H1 (cell line): ENCODE results near the gene TSPAN9. TPM values are rescaled to one million over a fixed set of nuclear protein-coding genes. Genes with fewer than 3 reads are reported as not detected.
A peak's percentile ranks its signal among the peaks of the same experiment; 100 is the strongest.

Experiments used
- CTCF ChIA-PET: fragments of 300-600 bp; sonication (Branson Sonifier 250); formaldehyde crosslinking; loops from one replicate; lab custom pipeline; 2021; ENCODE audit not compliant: partially characterized antibody; lab: Charles Lee
- POLR2A ChIA-PET: fragments of 300-600 bp; sonication (Branson Sonifier 250); formaldehyde crosslinking; loops from one replicate; lab custom pipeline; 2021; ENCODE audit warnings: inconsistent platforms; ENCODE audit not compliant: partially characterized antibody; lab: Charles Lee
- DNase-seq, 2 experiments: peaks; one replicate each; pipeline versions ENCODE4 v3.0.0 to v3.0.0-alpha.2; 2010 to 2022; ENCODE audit warnings: low spot score in 2 of 2, low read depth in 1 of 2, mixed read lengths in 1 of 2
- FAIRE-seq: peaks from 2 replicates; lab custom pipeline; 2011; peaks lifted over from hg19 to GRCh38; lab: Jason Lieb, UNC
- H2AFZ ChIP-seq: 2 replicates; pipeline ENCODE4 v1.8.1; 2012; ENCODE audit warnings: low read length, inconsistent platforms
- H2AK5ac ChIP-seq: 2 replicates; pipeline ENCODE4 v1.6.1; 2013; ENCODE audit warnings: low read depth, low read length
- H2BK120ac ChIP-seq: replicated peaks from 2 replicates; pipeline ENCODE3; 2013; ENCODE audit warnings: low read depth, low read length, inconsistent platforms
- H2BK12ac ChIP-seq: 2 replicates; pipeline ENCODE4 v1.6.1; 2013; ENCODE audit warnings: low read depth, low read length
- H2BK15ac ChIP-seq: 2 replicates; pipeline ENCODE4 v1.6.1; 2013; ENCODE audit warnings: low read length
- H2BK20ac ChIP-seq: 2 replicates; pipeline ENCODE4 v1.6.1; 2013; ENCODE audit warnings: low read length
- H2BK5ac ChIP-seq: 2 replicates; pipeline ENCODE4 v1.6.1; 2013; ENCODE audit warnings: low read depth, low read length
- H3K14ac ChIP-seq: 2 replicates; pipeline ENCODE4 v1.6.1; 2013; ENCODE audit warnings: inconsistent platforms; ENCODE audit not compliant: insufficient read length
- H3K18ac ChIP-seq: 2 replicates; pipeline ENCODE4 v1.6.1; 2013; ENCODE audit warnings: low read length; ENCODE audit errors: extremely low read depth
- H3K23ac ChIP-seq: 2 replicates; pipeline ENCODE4 v1.6.1; 2013; ENCODE audit warnings: inconsistent platforms; ENCODE audit not compliant: insufficient read length
- H3K23me2 ChIP-seq: 2 replicates; pipeline ENCODE4 v1.6.1; 2013; ENCODE audit warnings: low read depth, low read length
- H3K27ac ChIP-seq: 2 replicates; pipeline ENCODE4 v1.6.1; 2011; ENCODE audit warnings: low read depth, low read length, inconsistent platforms
- H3K27me3 ChIP-seq, 4 experiments: replicated peaks in 1 of 4; 1 replicate in 1 of 4; 2 replicates in 3 of 4; pipeline versions ENCODE4 v1.6.1 to v1.8.1; 2011 to 2013; ENCODE audit warnings: low read length in 3 of 4, mild to moderate bottlenecking in 3 of 4, inconsistent platforms in 2 of 4, mixed read lengths in 2 of 4, moderate library complexity in 1 of 4; ENCODE audit not compliant: control insufficient read depth in 3 of 4, insufficient read depth in 3 of 4; ENCODE audit errors: extremely low read depth in 1 of 4
- H3K36me3 ChIP-seq, 4 experiments: 2 replicates each; pipeline versions ENCODE4 v1.6.1 to v1.8.1; 2011 to 2013; ENCODE audit warnings: mild to moderate bottlenecking in 4 of 4, low read length in 3 of 4, moderate library complexity in 2 of 4, control low read depth in 1 of 4, inconsistent platforms in 1 of 4; ENCODE audit not compliant: insufficient read depth in 4 of 4, control insufficient read depth in 2 of 4
- H3K4ac ChIP-seq: replicated peaks from 2 replicates; pipeline ENCODE3; 2013; ENCODE audit warnings: low read length, low read depth, mixed read lengths, inconsistent platforms; ENCODE audit not compliant: insufficient read length
- H3K4me1 ChIP-seq, 4 experiments: replicated peaks in 1 of 4; 1 replicate in 1 of 4; 2 replicates in 3 of 4; pipeline versions ENCODE4 v1.6.1 to v1.8.1; 2011 to 2013; ENCODE audit warnings: low read length in 3 of 4, inconsistent platforms in 2 of 4, mixed read lengths in 1 of 4; ENCODE audit not compliant: insufficient read depth in 4 of 4, control insufficient read depth in 3 of 4
- H3K4me2 ChIP-seq, 2 experiments: 2 replicates each; pipeline versions ENCODE4 v1.6.1 to v1.8.1; 2011 to 2013; ENCODE audit warnings: low read depth in 2 of 2, low read length in 2 of 2, control low read depth in 1 of 2, inconsistent platforms in 1 of 2, mild to moderate bottlenecking in 1 of 2; ENCODE audit not compliant: insufficient read depth in 1 of 2
- H3K4me3 ChIP-seq, 4 experiments: fragments of 200-600, 300-600 bp in 1 of 4; sonication (generic), shearing (Covaris generic), sonication (Bioruptor Twin) in 1 of 4; 2 replicates each; pipeline versions ENCODE4 v1.5.1 to v1.8.1; 2011 to 2016; ENCODE audit warnings: low read length in 4 of 4, low read depth in 3 of 4, control low read depth in 2 of 4, inconsistent platforms in 2 of 4, mild to moderate bottlenecking in 2 of 4, mixed read lengths in 1 of 4, moderate library complexity in 1 of 4; ENCODE audit not compliant: insufficient read depth in 2 of 4; ENCODE audit errors: extremely low read depth in 1 of 4
- H3K56ac ChIP-seq: replicated peaks from 2 replicates; pipeline ENCODE3; 2013; ENCODE audit warnings: low read depth, mild to moderate bottlenecking, mixed read lengths, low read length, inconsistent platforms; ENCODE audit not compliant: insufficient read length
- H3K79me1 ChIP-seq: 2 replicates; pipeline ENCODE4 v1.6.1; 2013; ENCODE audit warnings: low read depth, low read length, control low read depth
- H3K79me2 ChIP-seq, 2 experiments: 2 replicates each; pipeline versions ENCODE4 v1.6.1 to v1.8.1; 2012 to 2013; ENCODE audit warnings: low read length in 2 of 2, mild to moderate bottlenecking in 2 of 2, inconsistent platforms in 1 of 2; ENCODE audit not compliant: insufficient read depth in 2 of 2, control insufficient read depth in 1 of 2
- H3K9ac ChIP-seq, 4 experiments: replicated peaks in 1 of 4; 1 replicate in 1 of 4; 2 replicates in 3 of 4; pipeline versions ENCODE4 v1.6.1 to v1.8.1; 2011 to 2013; ENCODE audit warnings: low read depth in 3 of 4, low read length in 3 of 4, control low read depth in 2 of 4, mild to moderate bottlenecking in 2 of 4, moderate library complexity in 2 of 4, inconsistent platforms in 1 of 4; ENCODE audit errors: extremely low read depth in 1 of 4
- H3K9me3 ChIP-seq, 2 experiments: 2 replicates each; pipeline versions ENCODE4 v1.6.1 to v1.8.1; 2012 to 2013; ENCODE audit warnings: mild to moderate bottlenecking in 2 of 2, moderate library complexity in 2 of 2, control low read depth in 1 of 2, inconsistent platforms in 1 of 2, low read depth in 1 of 2, low read length in 1 of 2, mixed read lengths in 1 of 2; ENCODE audit not compliant: insufficient read depth in 2 of 2
- H4K20me1 ChIP-seq, 2 experiments: replicated peaks in 1 of 2; 2 replicates each; pipeline versions ENCODE3 to v1.8.1; 2011 to 2013; ENCODE audit warnings: inconsistent platforms in 2 of 2, low read length in 2 of 2, mild to moderate bottlenecking in 1 of 2; ENCODE audit not compliant: insufficient read depth in 2 of 2, control insufficient read depth in 1 of 2
- H4K5ac ChIP-seq: 2 replicates; pipeline ENCODE4 v1.6.1; 2013; ENCODE audit warnings: low read length, low read depth, mixed read lengths, inconsistent platforms; ENCODE audit not compliant: insufficient read length
- H4K8ac ChIP-seq: 2 replicates; pipeline ENCODE4 v1.8.0; 2013; ENCODE audit warnings: mild to moderate bottlenecking, moderate library complexity, low read length, inconsistent platforms; ENCODE audit not compliant: insufficient read depth; ENCODE audit errors: extremely low read depth
- H4K91ac ChIP-seq: replicated peaks from 2 replicates; pipeline ENCODE3; 2013; ENCODE audit warnings: low read length, mixed read lengths, inconsistent platforms; ENCODE audit not compliant: insufficient read length
- BCL11A ChIP-seq, 2 experiments: IDR thresholded peaks; one replicate each; pipeline ENCODE4 v1.6.1; 2011; ENCODE audit warnings: low read depth in 2 of 2, low read length in 2 of 2, mild to moderate bottlenecking in 2 of 2
- CBX8 ChIP-seq: fragments of 300-800, 300-1000 bp; sonication (generic); IDR thresholded peaks from 2 replicates; pipeline ENCODE4 v1.7.1; 2016; ENCODE audit warnings: low read depth, low read length, borderline replicate concordance
- FOSL1 ChIP-seq: IDR thresholded peaks from 2 replicates; pipeline ENCODE4 v1.6.1; 2011; ENCODE audit warnings: mild to moderate bottlenecking, low read depth, low read length, moderate library complexity; ENCODE audit not compliant: insufficient read depth
- HDAC6 ChIP-seq: IDR thresholded peaks from one replicate; pipeline ENCODE4 v1.7.1; 2012; ENCODE audit warnings: low read depth, mild to moderate bottlenecking, inconsistent platforms, low read length, moderate library complexity
- KDM5A ChIP-seq: fragments of 200-600 bp; IDR thresholded peaks from 2 replicates; pipeline ENCODE4 v1.7.1; 2012; ENCODE audit warnings: mild to moderate bottlenecking, low read length, inconsistent platforms, mixed read lengths
- SRF ChIP-seq: IDR thresholded peaks from 2 replicates; pipeline ENCODE4 v1.6.1; 2011; ENCODE audit warnings: mild to moderate bottlenecking, low read depth, low read length, moderate library complexity
- SUZ12 ChIP-seq: fragments of 200-600 bp; sonication (generic); IDR thresholded peaks from 2 replicates; pipeline ENCODE4 v1.6.1; 2012; ENCODE audit warnings: mild to moderate bottlenecking, inconsistent platforms, low read length, moderate library complexity, mixed read lengths
- TAF1 ChIP-seq: IDR thresholded peaks from 2 replicates; pipeline ENCODE4 v1.6.1; 2011; ENCODE audit warnings: mild to moderate bottlenecking, low read depth, low read length
- WGBS, 2 experiments: shearing (Covaris generic) in 1 of 2; methylation state at CpG; one replicate each; pipeline versions ENCODE4 v1.1.6 to v1.1.7; 2013 to 2015; ENCODE audit warnings: low lambda C conversion rate in 2 of 2, mixed read lengths in 2 of 2, inconsistent platforms in 1 of 2, low coverage in 1 of 2, missing lambda C conversion rate in 1 of 2; ENCODE audit not compliant: insufficient replicate concordance in 2 of 2, insufficient coverage in 1 of 2, insufficient read length in 1 of 2; ENCODE audit errors: extremely low coverage in 1 of 2, missing lambda C conversion rate in 1 of 2; 5-methylcytosine and 5-hydroxymethylcytosine counted together
- polyA plus RNA-seq, 7 experiments: library from polyadenylated mRNA; depleted of rRNA in 3 of 7; stranded (reverse) in 5 of 7; unstranded in 2 of 7; fragments of >200 nt in 5 of 7; fragments of 200-250 nt in 2 of 7; gene quantifications; 1 replicate in 5 of 7; 2 replicates in 1 of 7; 4 replicates in 1 of 7; pipeline versions ENCODE4 v1.2.1 to v1.2.3, GENCODE V29; 2011 to 2013; ENCODE audit warnings: missing spikeins in 2 of 7, mixed read lengths in 2 of 7
- total RNA-seq: library from RNA; stranded (reverse); fragmentation: NEBNext Ultra II Directional; extraction: Animal tissue kit (Norgen Biotek cat#: 25700); gene quantifications from 2 replicates; pipeline ENCODE4 v1.2.1, GENCODE V29; 2021

TSPAN9 gene
- total and polyA plus RNA-seq, 2 of the 8 experiments (the other 6 are each of a cell fraction or from before 2014, with no cell fraction given): 11.5 to 29.1 TPM

GRCh38 chr12:3150308-3150670, 73.1 kb downstream of the TSPAN9 start:
- Histone ChIP-seq H2AK5ac (no peak overlapping the region), H4K8ac (no peak overlapping the region), H3K9me3 (no peaks in the 10 kb centered on the region), H4K20me1 (no peaks in the 10 kb centered on the region), H3K18ac (no peak overlapping the region), H3K27ac (no peak overlapping the region), H3K4me3 (no peak overlapping the region), H2BK20ac (no peak overlapping the region), H3K79me1 (no peaks in the 10 kb centered on the region; the same call in 1 of the 2 replicates), H3K23ac (no peak overlapping the region), H3K36me3 (no peaks in the 10 kb centered on the region), H3K79me2 (no peaks in the 10 kb centered on the region), H2BK12ac (0 out of 2 replicates have a peak overlapping the region, but pooled peaks have one; percentile 12), H2BK15ac (peak overlapping the region; percentile 12; the same call in 1 of the 2 replicates), H2AFZ (no peak overlapping the region), H2BK120ac (no peak overlapping the region), H2BK5ac (peak overlapping the region; percentile 91; the same call in 1 of the 2 replicates), H3K9ac (no peak overlapping the region), H3K4me1 (peaks cover 8 to 28% (median 26%) of the 10 kb centered on the region in 4 experiments), H3K4me2 (no peak overlapping the region; a peak in 1 of 4 replicates), H4K5ac (no peak overlapping the region), H3K56ac (no peak overlapping the region), H4K91ac (no peak overlapping the region), H3K14ac (no peak overlapping the region), H3K23me2 (0 out of 2 replicates have a peak, but pooled peaks cover 2% of the 10 kb centered on the region), H3K4ac (no peak overlapping the region), H3K27me3 (no peaks in the 10 kb centered on the region; a peak in 1 of 7 replicates)
- no peak for DNase-seq
- TF ChIP-seq KDM5A (no peak), FOSL1 (no peak), CBX8 (no peak), TAF1 (no peak), HDAC6 (no peak), SRF (no peak), BCL11A (IDR thresholded peaks at IDR 0.05; ENCODE audit: low read depth in 2 of 2, low read length in 2 of 2) (no peak), SUZ12 (no peak)
- 89% methylated on average over 5 of the region's 5 CpGs; no CpG with 5 or more reads in 1 of the 2 experiments for WGBS, 2 experiments
- FAIRE-seq: no peak
- ChIA-PET CTCF (interaction anchor here (0.6 to 16.6 kb wide), 12 partner anchors 8 to 249 kb away, joined by 3 to 300 read pairs (median 4); no protein-coding TSS in a partner anchor), POLR2A (interaction anchor here (0.6 to 2.0 kb wide), 2 partner anchors 12 to 50 kb away, joined by 3 to 5 read pairs; no protein-coding TSS in a partner anchor)
